HG03064 (cell line): ENCODE results near the gene INF2.
"Not testable (repeated sequence)": the region's sequence is repeated elsewhere in the genome, so short reads cannot be mapped to it uniquely, and the experiment has no call there.

Experiments used
- ATAC-seq: cut with Tn5 transposase; IDR thresholded peaks from one replicate; pipeline ENCODE4 v1.9.1; 2021; ENCODE audit warnings: low read depth; ENCODE audit not compliant: unreplicated experiment

The INF2 gene

DNA sequence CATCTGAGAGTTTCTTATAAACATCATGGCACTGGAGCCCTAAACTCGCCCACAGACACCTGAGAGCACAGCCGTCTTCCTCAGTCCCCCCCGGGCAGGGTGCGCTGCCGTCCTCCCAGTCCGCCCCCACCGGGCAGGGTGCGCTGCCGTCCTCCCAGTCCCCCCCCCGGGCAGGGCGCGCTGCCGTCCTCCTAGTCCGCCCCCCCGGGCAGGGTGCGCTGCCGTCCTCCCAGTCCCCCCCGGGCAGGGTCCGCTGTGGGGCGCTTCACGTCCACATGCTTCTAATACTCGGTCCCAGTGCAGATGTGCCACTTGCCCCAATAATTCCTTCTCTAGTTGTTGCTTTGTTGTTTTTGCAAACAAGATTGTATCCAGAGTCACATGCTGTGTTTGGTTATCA is 27.7 kb downstream of the INF2 start:
- ATAC-seq, result no peak

DNA sequence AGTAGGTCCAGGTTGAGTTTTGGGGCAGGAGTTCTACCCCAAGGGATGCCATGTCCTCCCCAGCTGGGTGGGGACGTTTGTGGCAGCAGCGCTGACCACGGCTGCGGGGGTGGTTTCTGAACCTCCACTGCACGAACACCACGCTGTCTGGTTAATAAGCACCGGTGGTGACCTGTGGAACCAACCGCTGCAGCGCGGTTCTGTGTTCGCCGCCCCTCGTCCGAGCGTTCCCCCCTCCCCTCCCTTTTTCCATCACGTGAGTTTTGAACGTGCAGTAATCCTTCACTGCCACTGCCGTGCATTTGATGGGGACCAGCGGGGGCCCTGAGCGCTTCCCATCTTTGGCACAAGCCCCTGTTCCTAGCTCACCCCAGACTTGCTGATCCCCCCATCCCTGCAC is 28.2 kb downstream of the INF2 start:
- no peak for ATAC-seq

- no peak for ATAC-seq
Observed at GRCh38 chr14:104718147-104718546, 28.7 kb downstream of the INF2 start.

- ATAC-seq, result no peak
Observed at GRCh38 chr14:104718871-104719270, 29.5 kb downstream of the INF2 start.

GRCh38 chr14:104719343-104719742 is 29.9 kb downstream of the INF2 start:
- ATAC-seq, result no peak

DNA sequence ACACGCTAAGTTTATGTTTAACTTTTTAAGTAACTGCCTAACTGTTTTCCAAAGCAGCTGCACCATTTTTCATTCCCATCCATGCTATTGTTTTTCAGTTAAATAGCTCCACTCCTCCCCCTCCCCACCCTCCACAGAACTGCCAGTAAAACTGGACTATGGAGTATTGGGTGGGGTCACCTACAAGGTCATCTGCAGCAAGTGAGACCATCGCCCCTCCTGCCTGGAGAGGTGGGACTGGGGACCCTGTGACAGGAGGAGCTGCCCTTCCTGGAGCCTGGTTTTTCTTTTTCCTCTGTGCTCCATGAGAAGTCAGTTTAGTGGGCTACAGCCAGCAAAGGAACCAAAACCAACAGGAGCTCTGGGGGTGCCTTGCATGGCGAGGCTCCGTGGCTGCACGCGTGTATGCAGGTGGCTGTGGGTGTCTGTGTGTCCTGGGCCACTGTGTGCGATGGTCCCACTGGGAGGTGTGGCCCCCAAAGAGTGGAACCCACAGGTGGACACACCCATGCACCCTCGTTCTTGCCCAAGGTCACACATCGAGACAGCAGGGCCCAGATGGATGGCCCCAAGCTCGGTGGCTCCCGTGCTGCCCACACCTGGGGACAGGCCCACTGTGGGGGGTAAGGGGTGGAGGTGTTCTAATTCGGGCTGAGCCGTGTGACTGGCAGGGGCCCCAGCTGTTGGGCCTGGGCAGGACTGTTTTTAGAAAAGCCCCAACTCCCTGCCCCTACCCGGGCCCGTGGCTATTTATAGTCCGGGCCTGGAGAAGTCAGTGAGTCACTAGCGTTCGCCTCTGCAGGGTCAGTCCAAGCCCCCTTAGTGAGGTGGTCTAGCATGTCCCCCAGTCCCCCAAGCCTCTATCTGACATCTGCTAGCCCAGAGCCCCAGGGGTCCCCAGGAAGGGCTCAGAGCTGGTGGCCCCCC is 32.4 kb downstream of the INF2 start:
- ATAC-seq, result no peak

DNA sequence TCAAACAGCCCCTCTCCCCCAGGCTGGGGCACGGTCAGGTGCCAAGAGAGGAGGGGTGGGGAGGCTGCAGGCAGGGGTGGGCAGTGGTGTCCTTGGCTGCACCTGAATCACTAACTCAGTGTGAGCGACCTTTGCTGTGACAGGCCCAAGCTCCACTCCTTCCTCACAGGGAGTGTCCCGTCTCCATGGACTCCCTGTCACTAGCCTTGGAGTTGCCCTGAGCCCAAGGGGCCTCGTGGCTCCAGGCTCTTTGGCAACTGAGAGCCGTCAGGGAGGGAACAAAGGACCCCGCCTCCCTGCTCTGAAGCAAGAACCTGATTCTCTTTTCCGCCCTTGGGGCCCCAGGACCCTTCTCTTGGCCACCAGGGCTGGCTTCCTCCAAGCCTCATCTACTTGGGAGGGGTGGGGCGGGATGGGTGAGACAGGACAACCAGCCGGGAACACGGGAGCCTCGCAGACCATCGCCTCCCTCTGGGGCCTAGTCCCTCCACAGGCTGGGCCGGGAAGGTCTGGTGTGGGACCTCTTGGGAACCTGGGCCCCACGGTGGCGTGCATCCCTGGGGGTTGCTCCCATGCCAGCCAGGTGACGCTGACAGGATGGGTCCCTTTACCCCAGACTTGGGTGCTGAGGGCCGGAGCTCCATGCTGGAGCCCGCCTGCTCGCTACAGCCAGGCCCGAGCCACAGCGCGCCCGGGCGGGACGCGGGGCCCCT is 33.7 kb downstream of the INF2 start:
- ATAC-seq, result no peak

DNA sequence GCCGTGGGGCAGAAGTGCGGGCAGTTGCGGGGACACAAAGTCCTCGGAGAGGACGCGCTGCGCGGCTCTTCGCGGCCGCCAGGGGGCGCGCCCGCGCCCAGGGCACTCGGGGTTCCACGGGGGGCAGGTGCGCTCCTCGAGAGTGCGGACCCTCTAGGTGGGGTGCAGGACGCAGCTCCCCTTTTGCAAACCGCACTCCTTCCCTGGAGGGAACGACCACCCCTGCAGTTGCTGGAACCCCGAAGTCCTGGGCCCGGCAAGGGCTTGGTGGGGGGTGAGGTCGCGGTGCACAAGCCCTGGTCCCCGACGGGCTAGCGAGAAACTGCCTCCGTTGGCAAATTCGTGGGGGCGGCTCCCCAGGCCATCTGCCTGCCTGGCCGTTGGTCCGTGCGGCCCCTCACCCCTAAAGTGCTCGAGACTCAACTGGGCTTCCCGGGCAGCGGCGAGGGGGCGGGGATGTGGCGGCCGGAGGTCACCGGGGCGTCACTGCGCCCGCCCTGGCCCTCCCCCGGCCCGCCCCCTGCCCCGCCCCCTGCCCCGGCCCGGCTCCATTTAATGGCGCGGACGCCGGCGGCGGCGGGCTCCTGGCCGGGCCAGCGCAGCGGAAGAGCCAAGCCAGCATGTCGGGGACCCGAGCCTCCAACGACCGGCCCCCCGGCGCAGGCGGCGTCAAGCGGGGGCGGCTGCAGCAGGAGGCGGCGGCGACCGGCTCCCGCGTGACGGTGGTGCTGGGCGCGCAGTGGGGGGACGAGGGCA is 34.4 kb downstream of the INF2 start, which contains the start of gene ADSS1:
ADSS1 (plus strand) TSS at position 579 of the 756 bp plus-strand sequence; CDS start at position 621, 42 bp downstream.
- no peak for ATAC-seq

GRCh38 chr14:104724407-104724980 is 35.1 kb downstream of the INF2 start:
- no peak for ATAC-seq

- no peak for ATAC-seq
Observed at GRCh38 chr14:104724981-104725771, 35.8 kb downstream of the INF2 start.

- ATAC-seq, result no peak
Observed at GRCh38 chr14:104725772-104726548, 36.5 kb downstream of the INF2 start.

GRCh38 chr14:104726600-104727451 is 37.4 kb downstream of the INF2 start:
- ATAC-seq, result no peak

DNA sequence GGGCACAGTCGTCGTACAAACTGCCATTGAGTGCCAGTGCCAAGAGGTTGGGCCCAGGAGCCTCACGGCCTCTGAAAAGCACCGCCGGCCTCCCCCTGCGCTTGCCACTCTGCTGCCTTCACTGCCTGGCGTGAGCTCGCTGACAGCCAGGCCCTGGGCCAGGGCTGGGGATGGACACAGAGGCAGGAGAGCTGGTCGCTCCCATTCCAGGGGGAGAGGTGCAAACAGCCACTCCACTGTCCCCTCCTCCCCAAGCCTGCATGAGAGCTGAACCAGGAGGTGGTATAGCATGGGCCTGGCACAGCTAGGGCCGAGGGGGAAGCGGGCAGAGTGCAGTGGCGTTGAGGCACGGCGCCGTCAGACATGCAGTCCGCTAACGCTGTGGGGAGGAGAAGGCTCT is 39.2 kb downstream of the INF2 start:
- no peak for ATAC-seq

- ATAC-seq, result not testable (repeated sequence)
Observed at GRCh38 chr14:104729176-104729834, 39.9 kb downstream of the INF2 start.

DNA sequence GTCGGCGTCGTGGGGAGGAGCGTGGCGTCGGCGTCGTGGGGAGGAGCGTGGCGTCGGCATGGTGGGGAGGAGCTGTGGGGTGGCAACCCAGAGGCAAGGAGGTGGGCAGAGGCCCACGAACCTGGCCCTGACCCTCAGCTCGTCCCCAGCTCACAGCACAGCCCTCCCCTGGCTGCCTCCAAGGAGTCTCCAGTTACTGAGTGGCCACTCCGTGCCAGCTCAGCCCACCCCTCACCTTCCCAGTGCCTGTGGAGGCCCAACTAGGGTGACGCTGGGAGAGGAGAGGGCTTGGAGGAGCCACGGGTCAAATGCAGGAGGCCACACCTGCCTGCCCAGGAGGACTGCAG is 40.4 kb downstream of the INF2 start:
- no peak for ATAC-seq

- no peak for ATAC-seq
Observed at GRCh38 chr14:104730487-104730886, 41.1 kb downstream of the INF2 start.

DNA sequence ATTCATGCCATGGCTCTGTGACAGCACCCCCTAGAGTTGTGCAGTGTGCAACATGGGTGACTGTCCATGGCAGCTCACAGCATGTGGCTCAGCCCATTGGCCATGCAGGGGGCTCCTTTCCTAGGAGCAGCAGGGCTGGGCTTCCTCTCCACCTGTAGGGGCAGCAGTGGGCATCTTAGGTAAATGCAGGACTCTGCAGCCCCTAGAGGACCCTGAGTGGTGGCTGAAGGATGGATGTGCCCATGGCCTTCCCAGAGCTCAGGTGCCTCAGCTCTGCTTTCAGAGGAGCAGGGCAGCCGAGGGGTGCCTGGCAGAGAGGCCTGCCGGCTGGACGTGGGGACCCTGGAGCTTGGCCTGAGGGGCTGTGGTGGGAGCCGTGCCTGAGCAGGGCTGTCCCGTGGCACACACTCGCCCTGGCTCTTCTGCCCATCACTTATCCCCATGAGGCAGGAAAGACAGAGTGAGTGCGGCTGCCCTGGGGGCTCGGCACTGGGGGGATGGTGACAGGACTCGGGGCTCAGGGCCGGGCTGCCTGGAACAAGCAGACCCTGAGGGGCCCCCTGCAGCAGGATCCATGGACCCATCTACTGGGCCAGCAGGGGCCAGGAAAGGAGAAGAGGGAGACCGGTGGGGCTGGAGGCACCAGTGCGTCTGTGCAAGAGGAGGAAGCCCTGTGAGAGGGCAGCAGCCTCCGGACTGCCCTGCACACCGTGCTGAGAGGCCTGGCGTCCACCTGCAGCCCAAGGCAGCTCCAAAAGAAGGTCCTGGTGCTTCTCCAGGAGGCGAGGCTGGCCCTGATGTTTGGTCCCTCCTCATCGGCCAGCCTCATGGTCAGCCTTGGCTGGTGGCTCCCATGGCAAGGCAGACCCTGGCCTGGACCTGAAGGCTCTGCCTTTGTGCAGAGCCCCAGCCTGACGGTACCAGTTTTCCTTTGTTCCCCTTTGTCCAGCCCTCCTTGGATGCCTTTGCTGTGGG is 42.2 kb downstream of the INF2 start:
- no peak for ATAC-seq
